ENCODE measurements around the gene SNX1. TPM values are rescaled to one million over a fixed set of nuclear protein-coding genes. Genes with fewer than 3 reads are reported as not detected.

Gene SNX1
- total RNA-seq, 6 experiments from 2014 or later = 40.7 to 71.1 (median 59.8) TPM

DNA sequence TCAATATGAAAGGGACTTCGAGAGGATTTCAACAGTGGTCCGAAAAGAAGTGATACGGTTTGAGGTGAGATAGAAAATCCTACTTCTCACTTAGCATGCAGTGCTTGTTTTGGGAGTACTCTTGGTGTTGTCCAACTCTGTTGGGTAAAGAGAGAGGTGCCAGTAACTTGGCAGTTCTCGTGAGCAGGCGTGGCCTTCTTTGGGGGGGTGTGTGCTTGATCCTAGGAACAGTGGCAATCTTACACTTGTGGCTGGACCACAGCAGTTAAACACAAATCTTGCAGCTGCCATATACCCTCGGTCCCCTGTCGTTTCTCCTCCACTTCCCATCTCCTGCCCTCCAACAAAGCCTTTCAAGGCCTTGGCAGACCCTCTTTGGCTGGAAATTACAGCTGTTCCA, 40.6 kb downstream of the SNX1 start:
- Histone ChIP-seq H3K36me3 (peaks cover 9 to 87% (median 45%) of the 10 kb centered on the region in 4 donors), H3K9me3 (no peaks in the 10 kb centered on the region), H3K4me3 (no peak overlapping the region), H3K27ac (no peak overlapping the region), H3K27me3 (no peaks in the 10 kb centered on the region), H3K4me1 (no peaks in the 10 kb centered on the region)
- DNase-seq (no peak), ATAC-seq (no peak)
- TF ChIP-seq POLR2A (IDR thresholded peaks at IDR 0.05) = no peak
- TF ChIP-seq, protein P1, sequence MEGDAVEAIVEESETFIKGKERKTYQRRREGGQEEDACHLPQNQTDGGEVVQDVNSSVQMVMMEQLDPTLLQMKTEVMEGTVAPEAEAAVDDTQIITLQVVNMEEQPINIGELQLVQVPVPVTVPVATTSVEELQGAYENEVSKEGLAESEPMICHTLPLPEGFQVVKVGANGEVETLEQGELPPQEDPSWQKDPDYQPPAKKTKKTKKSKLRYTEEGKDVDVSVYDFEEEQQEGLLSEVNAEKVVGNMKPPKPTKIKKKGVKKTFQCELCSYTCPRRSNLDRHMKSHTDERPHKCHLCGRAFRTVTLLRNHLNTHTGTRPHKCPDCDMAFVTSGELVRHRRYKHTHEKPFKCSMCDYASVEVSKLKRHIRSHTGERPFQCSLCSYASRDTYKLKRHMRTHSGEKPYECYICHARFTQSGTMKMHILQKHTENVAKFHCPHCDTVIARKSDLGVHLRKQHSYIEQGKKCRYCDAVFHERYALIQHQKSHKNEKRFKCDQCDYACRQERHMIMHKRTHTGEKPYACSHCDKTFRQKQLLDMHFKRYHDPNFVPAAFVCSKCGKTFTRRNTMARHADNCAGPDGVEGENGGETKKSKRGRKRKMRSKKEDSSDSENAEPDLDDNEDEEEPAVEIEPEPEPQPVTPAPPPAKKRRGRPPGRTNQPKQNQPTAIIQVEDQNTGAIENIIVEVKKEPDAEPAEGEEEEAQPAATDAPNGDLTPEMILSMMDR (IDR thresholded peaks at IDR 0.05) = no peak
- WGBS (ENCODE audit: insufficient coverage, low coverage, low lambda C conversion rate, missing lambda C conversion rate) = 90% methylated on average over 3 of the region's 7 CpGs
- intact Hi-C loops (cut with DNase I) = no loop called here

DNA sequence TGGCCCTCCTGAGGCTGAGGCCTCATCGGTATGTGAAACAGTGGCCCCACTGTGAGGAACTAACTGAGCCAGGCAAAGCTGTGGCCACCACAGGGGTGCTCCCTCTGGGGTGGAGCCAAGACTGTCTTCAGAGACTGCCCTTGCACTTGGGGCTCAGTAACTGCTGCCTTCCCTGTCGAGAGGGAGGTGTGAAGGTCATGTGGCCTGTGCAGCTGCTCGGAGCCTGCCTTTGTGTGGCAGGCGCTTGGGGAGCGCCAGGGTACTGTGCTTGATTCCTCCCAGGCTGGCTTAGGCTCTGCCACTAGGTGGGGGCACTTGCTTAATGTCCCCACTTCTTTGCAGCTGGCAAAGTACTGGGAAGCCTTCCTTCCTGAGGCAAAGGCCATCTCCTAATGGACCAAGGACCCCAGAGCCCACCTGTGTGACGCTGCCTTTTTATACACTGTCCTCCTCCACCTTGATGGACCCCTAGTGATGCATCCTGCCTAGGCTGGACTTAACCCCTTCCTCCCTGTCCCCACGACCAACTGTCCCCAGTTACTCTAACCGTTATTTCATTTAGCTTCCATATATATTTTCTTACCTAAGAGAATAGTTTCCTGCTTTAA, 41.5 kb downstream of the SNX1 start:
- Histone ChIP-seq H3K9me3 (no peaks in the 10 kb centered on the region), H3K27me3 (no peaks in the 10 kb centered on the region), H3K4me1 (no peaks in the 10 kb centered on the region), H3K27ac (no peak overlapping the region), H3K4me3 (no peak overlapping the region), H3K36me3 (peaks cover 6 to 81% (median 37%) of the 10 kb centered on the region in 4 donors)
- intact Hi-C loops (cut with DNase I) = no loop called here
- peak in 1 of 3 donors; percentile 45 for DNase-seq
- TF ChIP-seq, protein P1 (IDR thresholded peaks at IDR 0.05) = no peak
- TF ChIP-seq POLR2A (IDR thresholded peaks at IDR 0.05) = no peak
- ATAC-seq = peak; percentile 50 to 59 (median 55)
- WGBS (ENCODE audit: insufficient coverage, low coverage, low lambda C conversion rate, missing lambda C conversion rate) = 67% methylated on average over 6 of the region's 8 CpGs

DNA sequence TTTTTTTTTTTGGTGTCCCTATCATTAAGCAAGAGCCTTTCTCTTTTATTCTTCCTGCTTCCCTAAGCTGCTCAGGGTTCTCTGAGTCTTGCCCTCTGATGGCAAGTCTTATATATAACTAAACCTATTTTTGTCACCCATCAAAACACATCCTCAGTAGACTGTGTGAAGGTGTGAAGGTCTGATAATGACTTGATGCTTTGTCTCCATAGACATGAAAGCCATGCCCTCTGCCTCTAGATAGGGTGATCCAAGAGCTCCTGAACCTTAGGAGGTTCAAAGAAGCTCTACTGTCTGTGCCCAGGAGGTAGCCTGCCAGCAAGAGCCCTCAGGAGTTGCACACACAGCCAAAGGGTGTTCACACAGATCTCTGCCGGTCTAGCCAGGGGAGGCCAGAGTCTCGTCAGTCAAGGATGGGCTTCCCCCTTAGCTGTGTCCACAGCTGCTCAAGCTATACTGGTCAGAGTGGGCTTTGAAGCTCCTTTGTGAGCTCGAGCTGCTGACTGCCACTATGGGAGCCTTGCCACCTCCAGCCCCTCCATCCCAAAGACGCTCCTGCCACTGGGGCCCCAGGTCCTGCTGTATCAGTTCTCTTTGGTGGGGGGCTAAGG, 42.7 kb downstream of the SNX1 start:
- intact Hi-C loops (cut with DNase I) = no loop called here
- 87% methylated on average over 3 of the region's 4 CpGs for WGBS (ENCODE audit: insufficient coverage, low coverage, low lambda C conversion rate, missing lambda C conversion rate)
- DNase-seq = no peak
- H3K27ac ChIP-seq = no peak overlapping the region
- H3K27me3 ChIP-seq = no peaks in the 10 kb centered on the region
- H3K36me3 ChIP-seq = peaks cover 6 to 75% (median 32%) of the 10 kb centered on the region in 4 donors
- no peak for ATAC-seq
- H3K4me3 ChIP-seq = no peak overlapping the region
- no peaks in the 10 kb centered on the region for H3K4me1 ChIP-seq
- no peak for TF ChIP-seq POLR2A (IDR thresholded peaks at IDR 0.05)
- TF ChIP-seq, protein P1 (IDR thresholded peaks at IDR 0.05) = no peak
- no peaks in the 10 kb centered on the region for H3K9me3 ChIP-seq

DNA sequence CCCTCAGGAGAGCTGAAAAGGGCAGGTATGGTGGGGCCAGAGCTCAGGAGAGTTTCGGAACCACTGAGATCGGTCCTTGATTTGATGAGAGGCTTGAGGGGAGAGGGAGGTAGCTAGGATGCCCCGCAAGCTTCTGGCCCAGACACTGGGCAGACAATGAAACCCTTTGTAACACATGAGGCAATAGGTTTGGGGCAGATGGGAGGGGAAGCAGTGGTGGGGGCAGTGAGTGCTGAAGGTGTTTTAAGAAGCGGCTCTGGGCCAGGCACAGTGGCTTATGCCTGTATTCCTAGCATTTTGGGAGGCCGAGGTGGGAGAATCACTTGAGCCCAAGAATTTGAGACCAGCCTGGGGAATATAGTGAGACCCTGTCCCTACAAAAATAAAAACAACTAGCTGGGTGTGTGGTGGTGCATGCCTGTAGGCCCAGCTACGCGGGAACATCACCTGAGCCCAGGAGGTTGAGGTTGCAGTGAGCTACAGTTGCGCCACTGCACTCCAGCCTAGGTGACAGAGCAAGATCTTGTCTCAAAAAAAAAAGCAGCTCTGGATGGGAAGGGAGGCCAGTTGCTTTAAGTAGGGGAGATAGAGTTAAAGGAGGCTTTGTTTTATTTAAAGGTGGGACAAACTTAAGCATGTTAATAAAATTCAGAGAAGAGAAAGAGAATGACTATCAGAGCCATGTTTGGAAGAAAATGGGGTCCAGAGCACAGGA, 46.2 kb downstream of the SNX1 start:
- H3K36me3 ChIP-seq = peaks cover 0 to 48% (median 15%) of the 10 kb centered on the region in 4 donors
- H3K27ac ChIP-seq = no peak overlapping the region
- ATAC-seq (no peak), DNase-seq (no peak)
- no peaks in the 10 kb centered on the region for H3K9me3 ChIP-seq
- no peaks in the 10 kb centered on the region for H3K4me1 ChIP-seq
- no peak overlapping the region for H3K4me3 ChIP-seq
- whole genome bisulfite sequencing (ENCODE audit: insufficient coverage, low coverage, low lambda C conversion rate, missing lambda C conversion rate) = 92% methylated on average over 6 of the region's 8 CpGs
- no peak for TF ChIP-seq POLR2A (IDR thresholded peaks at IDR 0.05)
- TF ChIP-seq, protein P1 (IDR thresholded peaks at IDR 0.05) = no peak
- intact Hi-C loops (cut with DNase I) = no loop called here
- H3K27me3 ChIP-seq = no peaks in the 10 kb centered on the region
